Loucy (cell line): ENCODE results near the gene RPTOR.

Source experiments
- H2AFZ ChIP-seq: fragments of 200-600 bp; sonication (generic); 2 replicates; pipeline ENCODE4 v1.6.0; 2016; ENCODE audit warnings: antibody characterized with exemption, mild to moderate bottlenecking, low read length, moderate library complexity
- H3F3A ChIP-seq: fragments of 200-600 bp; 2 replicates; pipeline ENCODE4 v1.6.0; 2016; ENCODE audit warnings: antibody characterized with exemption, low read depth, mild to moderate bottlenecking
- H3K27me3 ChIP-seq: fragments of 200-600 bp; sonication (generic); 2 replicates; pipeline ENCODE4 v1.6.1; 2014; ENCODE audit warnings: low read length, mild to moderate bottlenecking; ENCODE audit not compliant: insufficient read depth, poor library complexity, severe bottlenecking
- H3K36me3 ChIP-seq: fragments of 200-600 bp; sonication (generic); 2 replicates; pipeline ENCODE4 v1.6.1; 2016; ENCODE audit warnings: low read length; ENCODE audit not compliant: insufficient read depth
- H3K4me1 ChIP-seq: fragments of 200-600 bp; sonication (generic); 2 replicates; pipeline ENCODE4 v1.5.1; 2014; ENCODE audit warnings: low read length, mild to moderate bottlenecking; ENCODE audit not compliant: insufficient read depth, poor library complexity, severe bottlenecking
- H3K4me2 ChIP-seq: fragments of 200-600 bp; sonication (generic); 2 replicates; pipeline ENCODE4 v1.6.0; 2014; ENCODE audit warnings: antibody characterized with exemption, low read length, low read depth, mild to moderate bottlenecking; ENCODE audit not compliant: poor library complexity, severe bottlenecking
- H3K4me3 ChIP-seq: fragments of 200-600 bp; sonication (generic); 2 replicates; pipeline ENCODE4 v1.5.1; 2014; ENCODE audit warnings: low read length, mild to moderate bottlenecking, mixed read lengths; ENCODE audit not compliant: poor library complexity, severe bottlenecking
- H3K79me2 ChIP-seq: fragments of 200-600 bp; sonication (generic); 2 replicates; pipeline ENCODE4 v1.6.1; 2014; ENCODE audit warnings: low read length; ENCODE audit not compliant: insufficient read depth
- H3K9ac ChIP-seq: fragments of 200-600 bp; sonication (generic); 2 replicates; pipeline ENCODE4 v1.6.0; 2014; ENCODE audit warnings: mild to moderate bottlenecking, low read depth, low read length, moderate library complexity; ENCODE audit not compliant: poor library complexity, severe bottlenecking
- H3K9me2 ChIP-seq: fragments of 200-600 bp; sonication (generic); replicated peaks from 2 replicates; pipeline ENCODE4 v1.6.1; 2016; ENCODE audit warnings: low read depth, low read length, mixed read lengths
- H3K9me3 ChIP-seq: fragments of 200-600 bp; sonication (generic); 2 replicates; pipeline ENCODE4 v1.6.1; 2014; ENCODE audit warnings: mild to moderate bottlenecking, antibody characterized with exemption, low read length, low read depth; ENCODE audit not compliant: insufficient read depth
- H4K20me1 ChIP-seq: fragments of 200-600 bp; sonication (generic); 2 replicates; pipeline ENCODE4 v1.6.0; 2014; ENCODE audit warnings: antibody characterized with exemption, low read length, mild to moderate bottlenecking; ENCODE audit not compliant: insufficient read depth, poor library complexity, severe bottlenecking
- CTCF ChIP-seq: fragments of 200-600 bp; sonication (generic); conservative IDR thresholded peaks from 2 replicates; pipeline ENCODE4 v1.5.1; 2014; ENCODE audit warnings: mild to moderate bottlenecking, antibody characterized with exemption, low read length
- EZH2phosphoT487 ChIP-seq: fragments of 200-600 bp; IDR thresholded peaks from 2 replicates; pipeline ENCODE4 v1.6.1; 2018; ENCODE audit warnings: antibody characterized with exemption, mild to moderate bottlenecking, moderate library complexity, borderline replicate concordance

Gene RPTOR

GRCh38 chr17:80917716-80918560 is 373.3 kb downstream of the RPTOR start:
- H3K36me3 ChIP-seq = peaks cover 22% of the 10 kb centered on the region; the same call in 1 of the 2 replicates
- no peak overlapping the region for H3K9ac ChIP-seq
- H4K20me1 ChIP-seq = no peaks in the 10 kb centered on the region

DNA sequence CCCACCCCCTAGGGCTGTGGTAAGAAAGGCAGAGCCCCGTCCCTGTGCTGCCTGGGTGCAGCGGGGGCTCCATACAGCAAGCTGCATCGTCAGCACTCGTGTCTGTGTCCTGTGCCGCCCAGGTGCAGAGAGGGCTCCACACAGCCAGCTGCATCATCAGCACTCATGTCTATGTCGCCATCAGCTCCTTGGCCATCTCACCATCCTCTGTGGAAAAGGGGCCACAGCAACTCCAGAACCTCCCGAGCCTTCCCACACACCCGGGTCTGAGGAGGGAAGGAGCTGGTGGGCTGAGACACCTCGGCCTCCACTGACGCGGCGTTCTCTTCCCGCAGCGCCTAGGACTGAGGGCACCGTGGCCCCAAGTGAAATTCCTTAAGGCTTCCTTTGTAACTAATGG is 374.1 kb downstream of the RPTOR start:
- no peaks in the 10 kb centered on the region for H3K79me2 ChIP-seq
- H4K20me1 ChIP-seq = no peaks in the 10 kb centered on the region
- no peaks in the 10 kb centered on the region for H3K4me1 ChIP-seq
- H2AFZ ChIP-seq = no peak overlapping the region
- H3F3A ChIP-seq = no peaks in the 10 kb centered on the region
- H3K9me3 ChIP-seq = peaks cover 4% of the 10 kb centered on the region; the same call in 1 of the 2 replicates
- H3K4me2 ChIP-seq = no peak overlapping the region
- H3K4me3 ChIP-seq = no peak overlapping the region
- no peaks in the 10 kb centered on the region for H3K27me3 ChIP-seq
- TF ChIP-seq EZH2phosphoT487 = no peak
- TF ChIP-seq CTCF = no peak
- H3K9me2 ChIP-seq = no peaks in the 10 kb centered on the region
- H3K9ac ChIP-seq = no peak overlapping the region
- H3K36me3 ChIP-seq = peaks cover 27% of the 10 kb centered on the region; the same call in 1 of the 2 replicates

More at GRCh38 chr17:80917716-80918560, 373.3 kb downstream of the RPTOR start:
- no peak for TF ChIP-seq EZH2phosphoT487
- no peak for TF ChIP-seq CTCF
- no peak overlapping the region for H3K4me3 ChIP-seq
- H3K4me1 ChIP-seq = no peaks in the 10 kb centered on the region
- no peaks in the 10 kb centered on the region for H3F3A ChIP-seq
- no peaks in the 10 kb centered on the region for H3K79me2 ChIP-seq
- H3K9me3 ChIP-seq = peaks cover 4% of the 10 kb centered on the region; the same call in 1 of the 2 replicates
- no peaks in the 10 kb centered on the region for H3K9me2 ChIP-seq
- H3K4me2 ChIP-seq = no peak overlapping the region
- no peak overlapping the region for H2AFZ ChIP-seq
- H3K27me3 ChIP-seq = no peaks in the 10 kb centered on the region

DNA sequence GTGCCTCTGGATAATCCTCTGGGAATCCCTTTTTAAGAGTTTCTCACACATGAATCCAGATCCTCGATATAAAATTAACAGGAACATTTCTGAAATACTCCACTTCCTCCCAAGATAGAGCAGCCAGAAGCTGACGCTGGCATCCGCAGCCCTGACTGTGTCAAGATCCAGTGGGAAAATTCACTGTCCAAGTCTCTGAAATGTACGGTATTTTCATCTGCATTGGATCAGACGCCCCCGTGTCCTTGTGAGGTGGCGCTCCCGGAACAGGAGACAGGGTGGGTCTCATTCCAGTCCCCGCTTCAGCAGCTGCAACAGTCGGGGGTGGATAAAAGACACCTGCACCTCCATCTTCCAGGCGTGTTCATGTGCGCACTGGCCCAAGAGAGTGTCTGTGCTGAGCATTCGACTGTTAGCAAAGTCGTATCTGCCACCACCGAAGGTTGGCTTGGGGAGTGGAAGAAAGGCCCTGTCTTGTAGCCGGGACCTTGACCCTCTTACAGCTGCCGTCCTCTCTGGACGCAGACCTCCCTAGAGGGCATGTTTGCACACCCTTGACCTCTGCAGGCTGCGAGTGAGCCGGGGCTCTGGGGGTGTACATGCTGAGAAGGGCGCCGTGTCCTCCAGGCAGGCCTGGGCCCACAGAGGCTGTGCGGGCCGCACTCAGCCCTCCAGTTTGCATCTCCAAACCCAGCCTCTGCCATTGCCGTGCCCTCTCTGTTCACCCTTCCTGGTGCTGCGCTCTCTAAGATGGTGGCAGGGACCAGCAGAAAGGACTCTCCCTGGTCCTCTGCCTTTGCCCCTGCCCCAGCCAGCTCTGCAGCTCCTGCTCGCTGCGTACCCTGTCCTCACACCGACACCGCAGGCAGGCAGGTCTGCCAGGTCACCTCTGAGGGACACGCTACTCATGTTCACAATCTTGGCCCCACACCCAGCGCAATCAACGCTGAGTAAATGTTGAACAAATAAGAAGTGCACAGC is 375.0 kb downstream of the RPTOR start:
- no peak for TF ChIP-seq CTCF
- TF ChIP-seq EZH2phosphoT487 = no peak
- Histone ChIP-seq H3K36me3 (peaks cover 26% of the 10 kb centered on the region; the same call in 1 of the 2 replicates), H3K4me1 (no peaks in the 10 kb centered on the region), H3K9me3 (peaks cover 4% of the 10 kb centered on the region; the same call in 1 of the 2 replicates), H4K20me1 (no peaks in the 10 kb centered on the region), H3K27me3 (no peaks in the 10 kb centered on the region), H3K4me2 (no peak overlapping the region), H3K9me2 (no peaks in the 10 kb centered on the region), H2AFZ (no peak overlapping the region), H3F3A (no peaks in the 10 kb centered on the region), H3K79me2 (no peaks in the 10 kb centered on the region), H3K9ac (no peak overlapping the region), H3K4me3 (no peak overlapping the region)
